ENCODE results near the gene SPRED1. TPM values are rescaled to one million over a fixed set of nuclear protein-coding genes. Genes with fewer than 3 reads are reported as not detected.

Gene SPRED1
- total and polyA plus RNA-seq, 9 of the 15 experiments (the other 6 are each of a cell fraction or from before 2014, with no cell fraction given): 2.8 to 17.4 (median 7.9) TPM

DNA sequence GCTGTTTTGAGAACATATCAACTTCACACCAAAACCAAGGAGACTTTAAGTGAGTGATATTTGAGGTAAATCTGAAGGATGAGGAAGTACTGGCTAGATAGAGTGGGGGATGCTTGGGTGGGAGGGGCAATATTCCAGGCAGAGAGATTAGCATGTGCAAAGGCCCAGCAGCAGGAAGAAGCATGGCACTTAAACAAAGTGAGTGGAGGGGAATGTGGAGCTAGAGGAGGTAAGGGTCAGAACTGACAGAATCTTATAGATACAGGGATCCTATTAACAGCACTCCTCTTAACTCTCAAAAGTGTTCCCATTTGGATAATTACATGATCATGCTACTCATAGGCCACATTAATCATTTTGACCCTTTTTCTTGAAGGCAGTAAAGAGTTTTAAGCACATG lies 41.4 kb upstream of the SPRED1 start (continued):
- TF ChIP-seq NFXL1 (CRISPR knock-in tag; IDR thresholded peaks at IDR 0.05) (no peak), PCBP2 (IDR thresholded peaks at IDR 0.05; ENCODE audit: low read depth, low read length, poor library complexity, severe bottlenecking) (no peak), CREM (IDR thresholded peaks at IDR 0.05; ENCODE audit: low read depth) (no peak), RB1 (IDR thresholded peaks at IDR 0.05; ENCODE audit: low read depth) (no peak), ZNF79 (CRISPR knock-in tag; IDR thresholded peaks at IDR 0.05; ENCODE audit: low read depth) (no peak), HLTF (IDR thresholded peaks at IDR 0.05) (no peak), ZNF444 (CRISPR knock-in tag; IDR thresholded peaks at IDR 0.05) (no peak)

DNA sequence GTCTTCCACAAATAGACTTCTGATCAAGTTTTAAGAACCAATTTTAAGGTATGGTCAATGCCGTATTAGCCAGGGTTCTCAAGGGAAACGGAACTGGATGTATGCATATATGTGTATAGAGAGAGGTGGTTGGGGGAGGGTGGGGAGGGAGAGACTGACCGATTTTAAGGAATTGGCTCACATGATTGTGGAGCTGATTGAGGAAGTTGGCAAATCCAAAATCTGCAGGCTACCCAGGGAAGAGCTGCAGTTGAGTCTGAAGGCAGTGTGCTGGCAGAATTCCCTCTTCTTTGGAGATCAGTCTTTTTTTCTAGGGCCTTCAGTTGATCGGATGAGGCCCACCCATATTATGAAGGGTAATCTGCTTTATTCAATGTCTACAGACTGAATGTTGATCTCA lies 40.8 kb upstream of the SPRED1 start:
- FAIRE-seq (no peak), ATAC-seq (no peak), DNase-seq (ENCODE audit: extremely low read depth in 1 of 4, low spot score in 3 of 4) (no peak)
- in situ Hi-C loops (cut with MboI): no loop called here
- Histone ChIP-seq H3K9me1 (ENCODE audit: control insufficient read depth, insufficient read depth, low read length) (no peaks in the 10 kb centered on the region), H3K27ac (ENCODE audit: extremely low read depth, low read depth, low read length) (no peak overlapping the region), H2AFZ (ENCODE audit: low read depth, low read length) (no peak overlapping the region), H3K27me3 (ENCODE audit: control insufficient read depth in 2 of 2, insufficient read depth in 2 of 2, low read length in 2 of 2) (peaks cover 5 to 8% of the 10 kb centered on the region in 2 experiments; a peak in 3 of 5 replicates), H3K4me3 (no peak overlapping the region), H3K4me2 (ENCODE audit: insufficient read depth, low read length) (no peak overlapping the region), H4K20me1 (replicated peaks; ENCODE audit: control insufficient read depth, insufficient read depth, low read length) (no peaks in the 10 kb centered on the region), H3K9ac (ENCODE audit: insufficient read depth in 1 of 2, low read depth in 2 of 2, low read length in 2 of 2) (no peak overlapping the region), H3K36me3 (ENCODE audit: control insufficient read depth, insufficient read depth, low read length) (no peaks in the 10 kb centered on the region), H3K9me3 (replicated peaks; ENCODE audit: control insufficient read depth, insufficient read depth, low read depth, low read length) (no peaks in the 10 kb centered on the region), H3K4me1 (replicated peaks in 1 of 2; ENCODE audit: control insufficient read depth in 2 of 2, insufficient read depth in 2 of 2, low read length in 2 of 2) (no peaks in the 10 kb centered on the region), H3K79me2 (ENCODE audit: control insufficient read depth, insufficient read depth, low read length) (no peaks in the 10 kb centered on the region)
- intact Hi-C loops (cut with micrococcal nuclease): no loop called here
- CTCF ChIA-PET (ENCODE audit: low intra/inter-chr PET ratio): no interaction called here
- 2% methylated on average over 3 of the region's 4 CpGs for WGBS (ENCODE audit: insufficient coverage, low coverage, missing lambda C conversion rate)
- POLR2A ChIA-PET: no interaction called here
- TF ChIP-seq U2AF2 (optimal IDR thresholded peaks at IDR 0.05; ENCODE audit: low read depth, low read length) (no peak), MIER1 (IDR thresholded peaks at IDR 0.05; ENCODE audit: low read depth) (no peak), EZH2 (IDR thresholded peaks at IDR 0.05; ENCODE audit: borderline replicate concordance, low read depth, low read length) (no peak), RFX5 (IDR thresholded peaks at IDR 0.05; ENCODE audit: low read depth, low read length) (no peak), KAT2B (IDR thresholded peaks at IDR 0.05; ENCODE audit: low read depth, low read length) (no peak), ATF1 (CRISPR knock-in tag; IDR thresholded peaks at IDR 0.05) (no peak), ATF1 (tag; IDR thresholded peaks at IDR 0.05) (no peak), ARID1B (IDR thresholded peaks at IDR 0.05) (no peak)
- TF ChIP-seq, protein P1, sequence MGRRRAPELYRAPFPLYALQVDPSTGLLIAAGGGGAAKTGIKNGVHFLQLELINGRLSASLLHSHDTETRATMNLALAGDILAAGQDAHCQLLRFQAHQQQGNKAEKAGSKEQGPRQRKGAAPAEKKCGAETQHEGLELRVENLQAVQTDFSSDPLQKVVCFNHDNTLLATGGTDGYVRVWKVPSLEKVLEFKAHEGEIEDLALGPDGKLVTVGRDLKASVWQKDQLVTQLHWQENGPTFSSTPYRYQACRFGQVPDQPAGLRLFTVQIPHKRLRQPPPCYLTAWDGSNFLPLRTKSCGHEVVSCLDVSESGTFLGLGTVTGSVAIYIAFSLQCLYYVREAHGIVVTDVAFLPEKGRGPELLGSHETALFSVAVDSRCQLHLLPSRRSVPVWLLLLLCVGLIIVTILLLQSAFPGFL (CRISPR knock-in tag; IDR thresholded peaks at IDR 0.05): no peak
- TF ChIP-seq, protein P2, sequence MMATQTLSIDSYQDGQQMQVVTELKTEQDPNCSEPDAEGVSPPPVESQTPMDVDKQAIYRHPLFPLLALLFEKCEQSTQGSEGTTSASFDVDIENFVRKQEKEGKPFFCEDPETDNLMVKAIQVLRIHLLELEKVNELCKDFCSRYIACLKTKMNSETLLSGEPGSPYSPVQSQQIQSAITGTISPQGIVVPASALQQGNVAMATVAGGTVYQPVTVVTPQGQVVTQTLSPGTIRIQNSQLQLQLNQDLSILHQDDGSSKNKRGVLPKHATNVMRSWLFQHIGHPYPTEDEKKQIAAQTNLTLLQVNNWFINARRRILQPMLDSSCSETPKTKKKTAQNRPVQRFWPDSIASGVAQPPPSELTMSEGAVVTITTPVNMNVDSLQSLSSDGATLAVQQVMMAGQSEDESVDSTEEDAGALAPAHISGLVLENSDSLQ (IDR thresholded peaks at IDR 0.05): no peak
- TF ChIP-seq, protein P3, sequence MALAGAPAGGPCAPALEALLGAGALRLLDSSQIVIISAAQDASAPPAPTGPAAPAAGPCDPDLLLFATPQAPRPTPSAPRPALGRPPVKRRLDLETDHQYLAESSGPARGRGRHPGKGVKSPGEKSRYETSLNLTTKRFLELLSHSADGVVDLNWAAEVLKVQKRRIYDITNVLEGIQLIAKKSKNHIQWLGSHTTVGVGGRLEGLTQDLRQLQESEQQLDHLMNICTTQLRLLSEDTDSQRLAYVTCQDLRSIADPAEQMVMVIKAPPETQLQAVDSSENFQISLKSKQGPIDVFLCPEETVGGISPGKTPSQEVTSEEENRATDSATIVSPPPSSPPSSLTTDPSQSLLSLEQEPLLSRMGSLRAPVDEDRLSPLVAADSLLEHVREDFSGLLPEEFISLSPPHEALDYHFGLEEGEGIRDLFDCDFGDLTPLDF (CRISPR knock-in tag; IDR thresholded peaks at IDR 0.05): no peak
- BruUV-seq (replicated peaks): no TSS peak
